GM19239 (cell line): ENCODE data around the gene PLD1.

Source experiments
- DNase-seq: peaks from one replicate; pipeline ENCODE4 v3.0.0; 2011; ENCODE audit warnings: low spot score; ENCODE audit not compliant: insufficient read length
- FAIRE-seq: peaks from 2 replicates; lab custom pipeline; 2011; peaks lifted over from hg19 to GRCh38; lab: Jason Lieb, UNC

PLD1 gene

GRCh38 chr3:171682743-171683142, 127.5 kb downstream of the PLD1 start:
- FAIRE-seq (no peak), DNase-seq (no peak)

GRCh38 chr3:171680726-171681411, 129.4 kb downstream of the PLD1 start:
- FAIRE-seq (no peak), DNase-seq (no peak)

- FAIRE-seq (no peak), DNase-seq (no peak)
These were observed 131.3 kb downstream of the PLD1 start for GRCh38 chr3:171678971-171679492.

DNA sequence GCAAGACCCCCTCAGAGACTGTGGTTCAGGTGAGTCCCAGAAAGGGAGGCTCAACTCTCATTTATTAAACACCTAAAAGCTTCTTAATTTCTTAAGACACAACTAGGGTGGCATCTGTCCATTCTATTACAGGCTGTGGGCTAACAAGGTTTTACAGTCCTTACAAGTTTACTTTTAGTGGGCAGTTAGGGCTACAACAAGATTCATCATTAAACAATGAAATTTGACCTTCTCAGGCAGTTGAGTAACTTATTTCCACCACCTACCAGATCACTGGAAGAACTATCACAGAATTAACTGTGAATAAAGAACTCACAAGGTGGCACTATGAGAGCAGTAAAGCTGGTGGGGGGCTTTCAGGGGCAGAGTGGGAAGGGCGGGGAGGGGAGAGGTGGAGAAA, 132.6 kb downstream of the PLD1 start:
- DNase-seq (no peak), FAIRE-seq (no peak)

DNA sequence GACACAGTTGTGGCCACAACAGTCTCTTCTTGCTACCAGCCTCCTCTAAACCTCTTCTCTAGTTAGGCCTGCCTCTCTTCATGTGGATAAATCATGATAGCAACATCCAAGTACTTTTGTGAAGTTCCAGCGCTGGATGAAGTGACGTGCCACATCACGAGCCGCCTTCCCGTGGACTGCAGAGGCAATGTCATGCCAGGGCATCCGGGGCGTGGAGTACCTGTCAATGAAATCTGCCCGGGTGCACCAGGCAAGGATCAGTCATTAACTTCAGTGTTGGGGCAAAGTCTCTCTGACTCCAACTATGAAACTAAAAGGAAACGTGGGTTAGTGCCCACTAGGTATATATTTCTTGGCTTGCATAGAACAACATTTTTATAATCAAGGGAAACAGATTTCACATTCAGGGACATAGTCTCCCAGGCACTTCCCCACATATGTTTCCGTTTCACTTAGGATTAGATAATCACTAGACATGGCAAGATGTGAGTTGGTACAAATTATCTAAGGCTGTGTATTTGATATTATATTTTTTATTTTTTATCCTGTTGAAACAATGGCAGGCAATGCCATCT, 133.6 kb downstream of the PLD1 start:
- FAIRE-seq, result no peak
- DNase-seq, result no peak

- FAIRE-seq, result no peak
- no peak for DNase-seq
These were observed 136.3 kb downstream of the PLD1 start for GRCh38 chr3:171673951-171674350.

GRCh38 chr3:171672538-171672937, 137.7 kb downstream of the PLD1 start:
- FAIRE-seq, result no peak
- no peak for DNase-seq

DNA sequence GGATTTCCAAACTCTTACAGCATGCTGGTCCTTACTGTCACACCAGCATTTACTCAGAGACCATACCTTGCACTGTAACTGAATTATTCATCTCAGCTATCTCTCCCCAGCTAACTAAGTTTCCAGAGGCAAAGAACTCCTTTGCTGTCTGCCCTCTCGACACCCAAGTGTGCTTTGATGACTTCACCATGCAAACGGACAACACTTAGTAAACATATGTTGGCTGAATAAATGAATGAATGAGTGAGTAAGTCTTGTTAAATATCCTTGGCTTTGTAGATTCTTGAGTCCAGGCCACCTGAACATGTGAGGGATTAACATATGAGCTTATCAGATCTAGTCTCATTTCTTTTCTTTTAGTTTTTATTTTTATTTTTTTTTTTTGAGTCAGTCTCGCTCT, 138.2 kb downstream of the PLD1 start:
- no peak for DNase-seq
- no peak for FAIRE-seq

- DNase-seq, result no peak
- FAIRE-seq, result no peak
These were observed 138.6 kb downstream of the PLD1 start for GRCh38 chr3:171671709-171672108.

GRCh38 chr3:171666516-171666915, 143.8 kb downstream of the PLD1 start:
- no peak for DNase-seq
- FAIRE-seq, result no peak

GRCh38 chr3:171663805-171664204, 146.5 kb downstream of the PLD1 start:
- DNase-seq (no peak), FAIRE-seq (no peak)

GRCh38 chr3:171661484-171661883, 148.8 kb downstream of the PLD1 start:
- DNase-seq (no peak), FAIRE-seq (no peak)

DNA sequence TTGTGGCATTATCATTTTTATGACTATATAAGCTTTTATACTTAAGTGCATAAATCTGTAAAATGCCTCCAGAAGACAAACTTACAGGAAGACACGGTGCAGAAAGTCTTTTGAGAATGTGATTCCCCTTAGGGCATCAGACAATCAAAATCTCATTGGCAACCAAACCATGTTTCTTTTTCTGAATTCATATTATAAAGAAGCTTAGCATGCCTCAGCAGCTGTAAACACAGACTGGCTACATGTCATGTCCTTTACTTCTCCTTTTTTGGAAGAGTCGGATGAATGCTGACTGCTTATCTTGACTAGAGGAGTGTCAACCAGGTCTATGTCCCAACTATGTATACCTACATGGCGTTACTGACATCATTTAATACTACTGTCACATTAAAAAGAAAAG, 150.1 kb downstream of the PLD1 start:
- DNase-seq (no peak), FAIRE-seq (no peak)

GRCh38 chr3:171658841-171659240, 151.4 kb downstream of the PLD1 start:
- no peak for FAIRE-seq
- DNase-seq, result no peak

GRCh38 chr3:171654809-171655208, 155.5 kb downstream of the PLD1 start:
- DNase-seq (no peak), FAIRE-seq (no peak)

DNA sequence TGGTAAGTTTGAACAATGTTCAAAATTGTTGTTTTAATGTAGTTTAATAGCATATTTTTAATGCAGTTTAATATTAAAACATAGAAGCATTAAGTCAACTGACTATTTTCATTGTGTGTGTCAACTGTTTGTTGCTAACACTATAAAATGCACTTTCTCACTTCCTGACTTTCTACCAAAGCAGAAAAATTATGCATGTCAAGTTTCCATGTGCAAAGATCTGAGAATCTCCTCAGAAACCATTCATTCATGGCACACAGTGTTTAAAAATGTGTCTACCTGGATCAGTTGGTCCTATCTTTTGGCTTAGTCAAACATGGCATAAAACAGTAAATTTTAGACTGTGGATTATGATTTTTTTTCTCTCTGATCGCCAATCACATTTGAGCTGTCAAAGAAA, 156.0 kb downstream of the PLD1 start:
- FAIRE-seq, result no peak
- no peak for DNase-seq

DNA sequence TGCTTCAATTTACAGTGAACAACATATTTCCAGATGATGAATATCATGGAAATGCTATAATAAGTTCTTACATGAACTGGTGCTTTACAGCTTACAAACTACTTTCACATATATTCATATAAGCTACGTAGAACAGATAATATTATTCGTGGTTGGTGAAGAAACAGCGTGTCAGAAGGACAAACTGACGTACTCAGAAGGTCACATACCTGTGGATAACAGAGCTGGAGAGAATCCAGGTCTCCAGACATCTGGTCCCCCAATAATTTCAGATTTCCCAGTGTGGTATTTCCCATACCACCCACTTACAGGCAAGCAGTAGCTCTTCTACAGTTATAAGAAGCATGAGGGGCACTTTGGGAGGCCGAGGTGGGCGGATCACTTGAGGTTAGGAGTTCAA, 156.6 kb downstream of the PLD1 start:
- no peak for FAIRE-seq

GRCh38 chr3:171652932-171653331, 157.4 kb downstream of the PLD1 start:
- DNase-seq, result no peak
- FAIRE-seq, result no peak

More for the DNA sequence above, 156.6 kb downstream of the PLD1 start:
- DNase-seq, result no peak

DNA sequence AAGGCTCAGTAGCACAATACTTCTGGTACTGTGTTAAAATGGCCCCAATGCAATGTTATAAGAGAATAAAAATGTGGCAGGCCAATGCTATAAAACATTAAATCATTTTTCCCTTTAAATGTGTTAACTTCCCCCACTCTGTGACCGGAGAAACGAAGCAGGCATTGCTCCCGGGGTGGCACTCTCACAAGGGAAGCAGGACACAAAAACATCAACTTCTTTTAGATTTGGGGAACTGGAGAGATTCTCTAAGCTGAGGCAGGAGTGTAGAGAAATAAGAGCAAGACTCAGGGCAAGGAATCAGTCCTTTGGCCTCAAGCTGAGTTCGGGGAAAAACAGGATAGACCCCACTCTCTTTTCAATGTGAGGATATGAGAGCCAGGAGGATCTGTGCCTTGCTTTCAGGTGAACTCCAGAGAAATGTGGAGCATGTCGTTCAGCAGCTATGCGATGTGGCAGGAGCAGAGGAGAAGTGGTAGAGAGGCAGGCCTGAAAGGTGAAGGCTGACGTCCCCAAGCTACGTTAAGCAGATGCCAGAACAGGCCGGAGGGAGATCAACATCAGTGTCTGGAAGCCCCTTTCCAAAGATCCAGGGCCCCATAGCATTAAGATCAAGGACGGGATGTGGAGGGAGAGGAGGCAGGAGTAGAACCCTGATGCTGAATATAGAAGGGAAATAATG, 160.2 kb downstream of the PLD1 start:
- FAIRE-seq (no peak), DNase-seq (no peak)

GRCh38 chr3:171649267-171649666, 161.0 kb downstream of the PLD1 start:
- FAIRE-seq, result no peak
- DNase-seq, result no peak

GRCh38 chr3:171648069-171648468, 162.2 kb downstream of the PLD1 start:
- no peak for FAIRE-seq

More at GRCh38 chr3:171648069-171648468, 162.2 kb downstream of the PLD1 start:
- no peak for DNase-seq
